ENCODE data around the gene UAP1.

Gene UAP1

GRCh38 chr1:162639718-162640117 lies 78.2 kb downstream of the UAP1 start:
- in situ Hi-C loops (cut with HindIII; ENCODE audit: low sequenced_read_pairs) = no loop called here
- no peak overlapping the region for H3K4me3 ChIP-seq (ENCODE audit: low read depth, low read length)

GRCh38 chr1:162641114-162641513 lies 79.6 kb downstream of the UAP1 start:
- in situ Hi-C loops (cut with HindIII; ENCODE audit: low sequenced_read_pairs) = no loop called here
- TF ChIP-seq CTCF (IDR thresholded peaks at IDR 0.05; ENCODE audit: low read depth, low read length) = no peak

More at GRCh38 chr1:162639718-162640117, 78.2 kb downstream of the UAP1 start:
- no peak for DNase-seq (ENCODE audit: low read depth, low spot score)
- TF ChIP-seq CTCF (IDR thresholded peaks at IDR 0.05; ENCODE audit: low read depth, low read length) = no peak

GRCh38 chr1:162644986-162645314 lies 83.4 kb downstream of the UAP1 start:
- in situ Hi-C loops (cut with HindIII; ENCODE audit: low sequenced_read_pairs) = no loop called here
- no peak for TF ChIP-seq CTCF (IDR thresholded peaks at IDR 0.05; ENCODE audit: low read depth, low read length)
- H3K4me3 ChIP-seq (ENCODE audit: low read depth, low read length) = no peak overlapping the region
- no peak for DNase-seq (ENCODE audit: low read depth, low spot score)

More at GRCh38 chr1:162641114-162641513, 79.6 kb downstream of the UAP1 start:
- no peak overlapping the region for H3K4me3 ChIP-seq (ENCODE audit: low read depth, low read length)
- no peak for DNase-seq (ENCODE audit: low read depth, low spot score)

GRCh38 chr1:162645666-162646065 lies 84.1 kb downstream of the UAP1 start:
- no peak for DNase-seq (ENCODE audit: low read depth, low spot score)
- in situ Hi-C loops (cut with HindIII; ENCODE audit: low sequenced_read_pairs) = no loop called here
- no peak overlapping the region for H3K4me3 ChIP-seq (ENCODE audit: low read depth, low read length)
- no peak for TF ChIP-seq CTCF (IDR thresholded peaks at IDR 0.05; ENCODE audit: low read depth, low read length)

- DNase-seq (ENCODE audit: low read depth, low spot score) = no peak
- in situ Hi-C loops (cut with HindIII; ENCODE audit: low sequenced_read_pairs) = no loop called here
- no peak overlapping the region for H3K4me3 ChIP-seq (ENCODE audit: low read depth, low read length)
- TF ChIP-seq CTCF (IDR thresholded peaks at IDR 0.05; ENCODE audit: low read depth, low read length) = no peak
Observed at GRCh38 chr1:162649583-162649982, 88.1 kb downstream of the UAP1 start.
